ENCODE measurements around the gene SFXN3. TPM values are rescaled to one million over a fixed set of nuclear protein-coding genes. Genes with fewer than 3 reads are reported as not detected.
A peak's percentile ranks its signal among the peaks of the same experiment; 100 is the strongest.

Gene SFXN3
- total RNA-seq, 1 experiment from 2014 or later: 2.8 TPM

GRCh38 chr10:101019440-101019703, 11.7 kb upstream of the SFXN3 start:
- peaks cover 77% of the 10 kb centered on the region for H3K27me3 Mint-ChIP-seq (ENCODE audit: low read depth)
- Histone ChIP-seq H2BK5ac (ENCODE audit: insufficient read length, low read length) (no peak overlapping the region), H3K27ac (ENCODE audit: insufficient read length, low read depth, low read length) (no peak overlapping the region), H3K79me1 (ENCODE audit: insufficient read depth, low read depth, low read length, poor library complexity, severe bottlenecking) (no peaks in the 10 kb centered on the region), H3K14ac (ENCODE audit: insufficient read depth, low read length) (no peak overlapping the region), H3K79me2 (ENCODE audit: insufficient read depth, low read length) (no peaks in the 10 kb centered on the region), H3K4me2 (ENCODE audit: insufficient read depth, insufficient read length, low read length) (peak overlapping the region; percentile 61), H4K5ac (ENCODE audit: insufficient read length, low read depth, low read length) (no peak overlapping the region), H4K91ac (ENCODE audit: insufficient read length, low read depth, low read length) (no peak overlapping the region), H2AFZ (ENCODE audit: low read length) (no peak overlapping the region), H2BK15ac (ENCODE audit: low read depth, low read length) (no peak overlapping the region), H2BK20ac (ENCODE audit: low read depth, low read length, poor library complexity, severe bottlenecking) (no peak overlapping the region), H2BK12ac (ENCODE audit: insufficient read length, low read depth, low read length) (no peak overlapping the region), H3K9me3 (ENCODE audit: control insufficient read depth, low read depth, low read length) (no peaks in the 10 kb centered on the region), H3K18ac (ENCODE audit: insufficient read length, low read depth, low read length) (no peak overlapping the region), H4K20me1 (ENCODE audit: control insufficient read depth, insufficient read depth, insufficient read length) (no peaks in the 10 kb centered on the region), H3K4me1 (ENCODE audit: insufficient read depth, low read length) (no peaks in the 10 kb centered on the region), H3K23ac (ENCODE audit: insufficient read length, low read depth, low read length) (no peak overlapping the region), H3K9ac (ENCODE audit: extremely low read depth, insufficient read length, low read length) (no peak overlapping the region), H3K23me2 (ENCODE audit: insufficient read length, low read depth, low read length, poor library complexity, severe bottlenecking) (peaks cover 10% of the 10 kb centered on the region), H3K27me3 (ENCODE audit: insufficient read depth, low read length) (peaks cover 17% of the 10 kb centered on the region; the same call in 1 of the 2 replicates), H2AK5ac (ENCODE audit: insufficient read length, low read length) (no peak overlapping the region), H3K56ac (ENCODE audit: insufficient read length, low read depth, low read length) (no peak overlapping the region), H3T11ph (ENCODE audit: low read length) (no peak overlapping the region), H4K8ac (replicated peaks; ENCODE audit: insufficient read length, low read depth, low read length) (no peak overlapping the region), H2BK120ac (ENCODE audit: low read depth, low read length, poor library complexity, severe bottlenecking) (no peak overlapping the region), H3K4ac (ENCODE audit: low read depth, low read length) (no peak overlapping the region)
- H3K4me1 Mint-ChIP-seq: peaks cover 10 to 22% of the 10 kb centered on the region in 2 experiments
- H3K9me3 Mint-ChIP-seq: no peaks in the 10 kb centered on the region; a peak in 1 of 5 replicates
- H3K36me3 Mint-ChIP-seq (ENCODE audit: insufficient read depth in 1 of 3, low read depth in 3 of 3): no peaks in the 10 kb centered on the region
- DNase-seq: no peak
- no CpG with 5 or more reads among the region's 2 CpGs for WGBS (ENCODE audit: extremely low coverage, insufficient read length, low lambda C conversion rate)
- H3K27ac Mint-ChIP-seq: no peak overlapping the region
- TF ChIP-seq CTCF (conservative IDR thresholded peaks at IDR 0.05): no peak
- H3K4me3 Mint-ChIP-seq: peak overlapping the region in 1 of 2 experiments; percentile 72; a peak in 2 of 5 replicates

Data from H9 (cell line).